NT2/D1 (cell line): ENCODE data around the gene KCNJ10.

Experiments used
- YY1 ChIP-seq: IDR thresholded peaks from 2 replicates; pipeline ENCODE4 v1.6.1; 2011; ENCODE audit not compliant: insufficient read length, insufficient read depth
- ZNF274 ChIP-seq: IDR thresholded peaks from 2 replicates; pipeline ENCODE4 v1.6.1; 2011; ENCODE audit warnings: mild to moderate bottlenecking, low read depth, low read length

GRCh38 chr1:160093069-160093395 is 23.1 kb upstream of the KCNJ10 start:
- no peak for TF ChIP-seq YY1
- no peak for TF ChIP-seq ZNF274
